Hypothalamus (tissue), 51 donors: ENCODE data around the gene CCDC85A.
A peak's percentile ranks its signal among the peaks of the same experiment; 100 is the strongest.

Experiments
- DNase-seq, 51 donors: peaks; one replicate each; lab custom pipeline; 2025; lab: John Stamatoyannopoulos, UW

CCDC85A gene

DNA sequence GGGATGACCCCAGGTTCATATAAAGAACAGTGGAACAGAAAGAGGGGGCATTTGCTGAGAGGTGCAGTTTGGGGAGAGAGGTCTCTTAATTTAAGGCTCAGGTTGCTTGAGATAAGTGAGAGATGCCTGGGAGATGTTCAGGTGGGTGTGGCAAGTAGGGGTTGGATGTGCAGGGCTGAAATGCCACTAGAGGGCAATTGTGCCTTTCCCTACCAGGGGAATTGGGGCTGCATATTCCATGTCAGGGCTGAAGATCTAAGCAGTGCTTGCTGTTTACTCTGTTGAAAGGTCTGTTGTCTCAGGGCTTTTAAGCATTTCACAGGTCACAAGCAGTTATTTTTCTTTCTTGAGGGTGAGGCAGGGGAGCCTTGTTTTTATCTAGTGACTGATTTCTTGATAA lies 7.8 kb downstream of the CCDC85A start:
- peak in 7 of 51 donors; percentile 3 to 31 (median 10) for DNase-seq

DNA sequence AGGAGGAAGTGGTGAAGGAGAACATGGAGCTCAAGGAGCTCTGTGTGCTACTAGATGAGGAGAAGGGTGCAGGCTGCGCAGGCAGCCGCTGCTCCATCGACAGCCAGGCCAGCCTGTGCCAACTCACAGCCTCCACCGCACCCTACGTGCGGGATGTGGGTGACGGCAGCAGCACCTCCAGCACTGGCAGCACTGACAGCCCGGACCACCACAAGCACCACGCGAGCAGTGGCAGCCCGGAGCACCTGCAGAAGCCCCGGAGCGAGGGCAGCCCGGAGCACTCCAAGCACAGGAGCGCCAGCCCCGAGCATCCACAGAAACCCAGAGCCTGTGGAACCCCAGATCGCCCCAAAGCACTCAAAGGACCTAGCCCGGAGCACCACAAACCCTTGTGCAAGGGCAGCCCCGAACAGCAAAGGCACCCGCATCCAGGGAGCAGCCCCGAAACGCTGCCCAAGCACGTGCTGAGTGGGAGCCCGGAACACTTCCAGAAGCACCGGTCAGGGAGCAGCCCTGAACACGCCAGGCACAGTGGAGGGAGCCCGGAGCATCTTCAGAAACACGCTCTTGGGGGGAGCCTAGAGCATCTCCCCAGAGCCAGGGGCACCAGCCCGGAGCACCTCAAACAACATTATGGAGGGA lies 9.0 kb downstream of the CCDC85A start:
- no peak for DNase-seq

DNA sequence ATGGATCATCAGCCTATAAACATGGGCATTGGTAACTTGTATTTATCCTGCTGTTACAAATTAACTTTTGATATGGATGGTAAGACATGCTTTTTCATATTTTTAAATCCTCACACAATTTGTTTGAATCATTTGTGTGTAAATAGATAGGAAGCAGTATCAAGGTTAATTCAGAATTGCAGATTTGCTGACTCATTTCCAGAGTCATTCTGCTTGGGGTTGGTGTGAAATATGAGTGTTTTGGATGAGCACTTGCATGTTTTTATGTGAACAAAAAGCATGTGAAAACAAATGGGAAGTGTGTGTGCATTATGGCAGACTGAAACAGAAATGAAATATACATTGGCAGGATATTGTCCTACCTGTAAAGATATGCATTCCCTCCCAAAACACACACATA lies 11.8 kb downstream of the CCDC85A start:
- DNase-seq = no peak

DNA sequence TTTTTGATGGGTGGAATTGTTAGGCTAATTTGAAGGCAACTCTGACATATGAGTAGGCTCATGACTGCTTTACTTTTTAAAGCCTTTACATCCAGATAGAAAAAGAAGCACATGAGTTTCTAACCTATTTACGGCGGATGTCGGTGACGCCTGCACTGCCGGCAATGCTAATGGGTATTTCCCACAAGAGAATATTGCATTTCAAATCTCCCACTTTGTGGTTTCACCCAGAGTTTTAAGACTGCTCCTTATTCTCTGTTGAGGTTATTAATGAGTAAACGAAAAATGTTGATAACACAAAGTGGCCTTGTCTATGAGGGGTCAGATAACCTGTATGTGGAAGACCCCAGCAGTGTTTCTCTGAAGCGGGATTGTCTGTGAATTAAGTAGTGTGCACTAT lies 14.0 kb downstream of the CCDC85A start:
- no peak for DNase-seq

DNA sequence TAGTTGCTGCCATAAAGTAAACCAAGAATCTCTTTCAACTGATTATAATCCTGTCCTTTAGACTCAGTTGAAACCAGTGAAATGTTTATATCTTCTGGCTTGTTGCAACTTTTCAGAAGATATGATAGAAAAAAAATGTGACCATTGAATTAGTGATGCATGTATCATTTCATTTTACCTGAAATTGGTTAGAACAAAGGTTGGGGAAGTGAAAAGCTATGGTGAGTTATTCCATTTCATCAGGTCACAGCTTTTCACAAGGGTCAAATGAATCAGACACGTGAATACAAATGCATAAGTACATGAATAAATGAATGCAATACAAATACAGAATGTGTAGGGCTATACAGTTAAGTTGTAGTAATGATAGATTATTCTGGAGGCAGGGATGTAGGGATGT lies 15.1 kb downstream of the CCDC85A start:
- no peak for DNase-seq

DNA sequence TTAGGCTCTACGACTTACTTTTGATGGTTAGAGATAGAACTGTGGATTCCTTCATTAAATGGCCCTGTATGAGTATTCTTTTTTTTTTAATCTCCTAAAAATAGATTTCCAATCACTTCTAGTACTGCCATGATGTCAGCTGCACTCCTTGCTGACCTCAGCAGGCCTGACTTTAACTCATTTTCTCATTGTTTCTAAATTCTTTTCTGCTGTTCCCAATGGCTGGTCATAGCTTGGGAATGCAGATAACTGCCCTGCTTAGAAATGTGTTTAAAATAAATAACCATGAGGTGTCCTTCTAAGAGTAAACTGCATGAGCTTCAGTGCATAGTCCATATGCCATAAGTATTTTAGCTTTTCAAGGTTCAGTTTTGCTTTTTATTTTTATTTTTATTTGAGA lies 15.7 kb downstream of the CCDC85A start:
- DNase-seq = no peak

DNA sequence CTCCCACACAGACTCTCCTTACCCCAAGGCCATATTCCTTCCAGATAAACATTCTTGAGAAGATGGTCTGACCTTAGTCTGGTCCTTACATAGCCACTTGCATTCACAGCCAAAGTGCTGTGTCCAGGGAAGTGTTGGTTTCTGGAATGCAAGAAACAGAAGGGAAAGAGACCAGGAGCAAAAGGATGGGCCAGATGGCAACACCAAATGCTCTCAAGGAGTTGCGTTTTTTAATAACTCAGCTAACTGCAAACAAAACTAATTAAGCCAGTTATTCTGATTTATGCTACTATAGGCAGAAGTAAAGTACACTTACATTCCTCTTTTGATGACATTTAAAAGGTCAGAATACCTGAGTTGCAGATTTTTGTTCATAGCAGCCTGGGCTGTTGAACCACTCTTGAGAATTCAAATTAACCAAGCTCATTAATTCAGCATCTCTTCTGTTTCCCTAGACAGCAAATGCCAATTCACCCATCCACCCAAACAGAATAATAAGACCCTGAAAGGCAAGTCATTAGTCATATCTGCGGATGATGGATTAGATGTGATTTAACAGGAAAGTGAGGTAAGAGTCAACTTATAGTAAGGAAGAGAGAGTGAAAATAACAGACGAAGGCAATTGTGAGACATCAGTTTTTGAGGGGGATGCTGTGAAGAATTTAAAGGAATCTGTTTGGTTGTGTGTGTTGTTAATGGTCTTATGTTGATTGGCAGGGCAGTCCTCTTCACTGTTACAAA lies 18.8 kb downstream of the CCDC85A start:
- no peak for DNase-seq

DNA sequence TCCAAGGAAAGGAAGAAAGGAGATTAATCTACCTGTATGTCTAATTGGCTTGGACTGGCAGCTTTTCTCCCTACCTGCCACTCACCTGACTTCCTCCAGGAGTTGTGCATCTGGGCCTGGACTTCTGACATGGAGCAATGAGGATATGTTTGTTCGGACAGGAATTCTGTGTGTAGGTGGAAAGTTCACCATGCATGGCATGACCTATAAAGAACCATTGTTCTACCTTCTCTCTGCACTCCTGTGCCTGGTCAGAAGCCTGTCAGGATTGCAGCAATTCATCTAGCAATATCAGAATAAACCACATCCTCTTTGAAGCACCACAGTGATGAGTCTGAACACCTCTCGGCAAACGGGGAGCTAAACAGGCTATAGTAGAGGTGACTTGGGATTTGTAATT lies 20.8 kb downstream of the CCDC85A start:
- DNase-seq = no peak

DNA sequence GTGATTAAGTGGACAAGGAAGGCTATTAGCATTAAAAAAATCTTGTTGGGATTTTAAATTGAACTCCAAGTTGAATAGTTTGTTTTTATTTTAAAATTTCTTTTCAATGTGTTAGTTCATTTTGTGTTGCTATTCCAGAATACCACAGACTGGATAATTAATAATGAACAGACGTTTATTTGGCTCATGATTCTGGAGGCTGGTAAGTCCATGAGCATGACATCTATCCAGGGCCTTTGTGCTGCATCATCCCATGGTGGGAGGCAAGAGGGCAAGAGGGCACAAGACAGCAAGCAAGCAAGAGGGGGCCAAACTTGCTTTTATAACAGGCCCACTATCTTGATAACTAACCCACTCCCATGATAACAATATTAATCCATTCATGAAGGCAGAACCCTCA lies 22.5 kb downstream of the CCDC85A start:
- no peak for DNase-seq

DNA sequence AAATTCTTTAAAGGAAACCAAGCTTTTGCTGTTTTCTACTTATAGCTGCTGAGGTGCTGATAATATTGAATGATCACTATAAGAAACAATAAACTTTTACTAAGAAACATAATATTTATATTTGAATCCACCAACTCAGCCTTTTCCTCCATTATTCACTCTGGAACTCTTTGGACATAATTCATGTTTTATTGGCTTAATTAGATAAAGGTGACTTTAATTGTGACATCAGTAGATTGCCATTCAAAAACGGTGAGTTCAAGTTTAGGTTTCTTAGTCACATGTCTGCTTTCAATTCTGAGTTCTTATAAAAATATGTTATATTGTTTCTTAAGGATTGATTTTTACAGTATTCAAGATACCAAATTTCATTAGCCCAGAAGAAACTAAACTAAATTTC lies 24.0 kb downstream of the CCDC85A start:
- DNase-seq = no peak

DNA sequence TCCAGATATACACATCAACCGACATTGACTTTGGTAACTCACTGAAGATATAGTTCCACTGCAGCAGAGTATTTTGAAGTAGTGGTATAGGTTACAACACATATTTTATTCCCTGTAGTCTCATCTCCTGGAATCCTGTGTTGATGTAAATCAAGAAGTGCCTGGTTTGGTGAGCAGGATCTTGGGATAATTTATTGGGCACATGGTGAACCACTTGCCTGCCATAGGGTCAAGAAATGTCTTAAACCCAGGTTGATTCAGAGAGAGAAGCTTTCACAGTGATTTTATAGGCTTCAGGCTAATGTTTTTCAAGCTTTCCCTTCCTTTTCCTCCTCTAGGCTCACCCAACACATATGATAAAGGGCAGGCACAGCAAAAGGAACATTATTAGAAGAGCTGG lies 24.6 kb downstream of the CCDC85A start:
- DNase-seq = no peak

DNA sequence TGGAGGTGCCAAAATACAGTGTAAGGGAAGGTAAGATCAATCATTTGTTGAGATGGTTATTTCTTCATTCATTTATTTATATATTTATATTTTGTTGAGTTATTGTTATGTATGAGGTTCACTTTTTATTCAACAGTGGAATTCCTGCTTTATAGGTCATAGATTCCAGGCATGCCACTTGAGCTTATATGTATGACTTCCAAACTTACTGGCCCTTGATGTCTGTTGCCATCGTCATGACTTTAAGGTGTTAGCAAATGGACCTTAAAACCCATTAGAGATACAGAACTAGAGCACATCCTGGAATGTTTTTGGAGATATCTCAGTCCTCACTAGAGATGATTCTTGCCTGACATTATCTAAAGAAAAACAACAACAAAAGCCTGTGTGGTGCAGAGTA lies 25.9 kb downstream of the CCDC85A start:
- DNase-seq = no peak

DNA sequence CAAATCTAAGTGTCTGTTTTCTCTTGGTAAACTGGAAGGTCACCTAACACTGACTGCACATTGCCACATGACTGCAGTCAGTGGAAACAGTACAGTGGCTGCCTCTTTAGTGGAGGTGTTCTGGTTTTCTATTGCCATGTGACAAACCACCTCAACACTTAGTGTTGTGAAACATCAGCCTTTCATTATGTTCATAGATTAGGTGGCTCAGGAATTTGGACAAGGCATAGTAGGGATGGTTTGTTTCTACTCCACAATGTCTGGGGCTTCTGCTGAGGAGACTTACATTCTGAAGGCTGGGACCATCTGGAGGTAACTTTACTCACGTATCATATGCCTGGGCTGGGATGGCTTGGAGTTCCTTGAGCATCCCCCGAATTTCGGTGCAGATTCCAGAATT lies 26.5 kb downstream of the CCDC85A start:
- DNase-seq = no peak

DNA sequence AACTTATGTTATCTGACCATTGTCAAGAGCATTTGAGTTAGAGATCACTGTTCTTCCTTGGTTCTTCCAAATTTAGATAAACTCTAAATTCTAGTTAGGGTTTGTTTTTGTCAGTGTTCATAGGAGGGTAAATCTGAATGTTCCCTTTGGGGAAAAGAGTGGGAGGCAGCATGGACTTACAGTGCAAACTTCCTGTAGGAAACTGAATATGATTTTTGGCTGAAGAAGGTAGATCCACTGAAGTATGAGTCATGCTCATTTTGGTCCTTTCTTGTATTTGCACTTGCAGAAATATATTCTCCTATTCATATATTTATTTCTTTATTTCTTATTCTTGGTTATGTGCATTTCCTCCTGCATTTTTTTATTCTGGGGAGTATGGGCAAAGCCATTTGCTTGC lies 27.3 kb downstream of the CCDC85A start:
- no peak for DNase-seq

DNA sequence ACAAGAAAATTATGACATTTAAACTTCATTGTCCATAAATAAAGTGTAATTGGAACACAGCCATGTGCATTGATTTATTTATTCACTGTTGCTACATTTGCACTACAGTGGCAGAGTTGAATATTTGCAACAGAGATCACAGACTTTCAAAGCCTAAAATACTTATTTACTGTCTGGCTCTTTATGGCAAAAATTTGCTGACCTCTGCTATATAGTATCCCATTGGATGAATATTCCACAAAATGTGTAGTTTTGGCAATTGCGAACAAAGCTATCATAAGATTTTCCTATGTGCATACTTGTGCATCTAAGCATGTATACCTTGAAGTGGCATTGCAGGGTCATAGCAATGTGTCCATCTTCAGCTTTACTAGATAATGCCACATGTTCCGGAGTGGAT lies 32.1 kb downstream of the CCDC85A start:
- no peak for DNase-seq

DNA sequence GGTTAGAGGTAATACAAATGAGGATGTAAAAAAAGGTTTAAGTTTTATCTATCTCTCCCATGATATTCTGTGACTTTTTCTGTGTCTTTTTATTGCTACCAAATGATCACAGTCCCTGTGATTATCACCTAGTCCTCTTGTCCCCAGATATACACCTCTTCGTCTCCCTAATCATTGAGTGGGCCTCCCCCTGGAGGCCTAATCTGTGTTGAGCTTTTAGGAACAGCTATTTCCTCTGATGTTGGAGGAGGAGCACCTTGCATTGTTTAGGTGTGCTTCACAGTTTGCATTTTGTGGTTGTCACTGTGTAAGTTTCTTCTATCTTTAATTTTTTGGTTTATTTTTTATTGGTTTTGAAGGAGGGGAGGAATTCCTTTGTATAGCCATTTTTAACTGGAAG lies 33.3 kb downstream of the CCDC85A start:
- no peak for DNase-seq

DNA sequence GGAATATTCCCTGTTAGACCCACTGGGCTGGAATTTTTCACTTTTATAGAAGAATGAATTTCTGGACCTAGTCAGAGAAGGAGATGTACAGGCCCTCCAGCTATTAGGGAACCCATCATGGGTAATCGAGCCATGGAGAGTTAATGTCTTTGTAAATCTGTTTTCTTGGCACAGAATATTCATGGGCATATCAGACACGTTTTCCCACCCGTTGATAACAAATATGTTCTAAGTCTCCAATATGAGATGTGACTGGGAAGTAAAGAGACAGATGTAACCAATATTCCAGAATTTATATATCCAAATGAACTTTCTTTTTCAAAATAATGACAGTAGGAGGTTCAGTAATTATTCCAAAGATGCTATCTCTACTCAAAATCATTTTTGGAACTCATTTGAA lies 38.7 kb downstream of the CCDC85A start:
- no peak for DNase-seq

DNA sequence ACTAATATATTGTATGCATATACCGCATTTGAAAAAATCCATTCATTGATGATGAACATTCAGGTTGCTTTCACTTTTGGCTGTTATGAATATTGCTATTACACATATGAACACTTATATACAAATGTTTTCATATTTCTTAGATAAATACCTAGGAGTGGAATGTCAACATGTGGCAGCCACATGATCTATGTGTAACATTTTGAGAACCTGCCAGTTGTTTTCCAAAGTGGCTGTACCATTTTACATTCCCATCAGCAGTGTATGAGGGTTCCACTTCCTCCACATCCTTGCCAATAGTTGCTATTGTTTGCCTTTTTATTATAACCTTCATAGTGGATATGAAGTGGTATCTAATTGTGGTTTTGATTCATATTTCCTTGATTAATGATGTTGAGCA lies 40.5 kb downstream of the CCDC85A start:
- DNase-seq = no peak

DNA sequence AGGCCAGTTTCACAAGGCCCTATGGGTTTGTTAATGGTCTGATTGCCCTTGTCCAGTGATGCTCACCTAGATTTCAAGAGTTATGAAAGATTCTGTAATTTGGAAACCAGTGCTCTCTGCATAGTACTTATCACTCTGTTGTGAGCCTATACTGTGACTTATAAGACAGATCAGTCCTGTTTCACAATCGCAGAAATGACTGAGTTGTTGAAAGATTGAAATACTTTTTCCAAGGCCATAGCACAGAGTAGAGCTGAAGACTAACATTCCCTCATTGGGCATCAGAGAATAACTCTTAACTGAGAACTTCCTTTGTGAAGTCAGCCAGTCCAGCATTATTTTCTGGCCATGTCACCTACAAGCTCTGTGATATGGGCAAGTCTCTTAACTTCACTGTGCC lies 44.0 kb downstream of the CCDC85A start:
- DNase-seq = no peak

DNA sequence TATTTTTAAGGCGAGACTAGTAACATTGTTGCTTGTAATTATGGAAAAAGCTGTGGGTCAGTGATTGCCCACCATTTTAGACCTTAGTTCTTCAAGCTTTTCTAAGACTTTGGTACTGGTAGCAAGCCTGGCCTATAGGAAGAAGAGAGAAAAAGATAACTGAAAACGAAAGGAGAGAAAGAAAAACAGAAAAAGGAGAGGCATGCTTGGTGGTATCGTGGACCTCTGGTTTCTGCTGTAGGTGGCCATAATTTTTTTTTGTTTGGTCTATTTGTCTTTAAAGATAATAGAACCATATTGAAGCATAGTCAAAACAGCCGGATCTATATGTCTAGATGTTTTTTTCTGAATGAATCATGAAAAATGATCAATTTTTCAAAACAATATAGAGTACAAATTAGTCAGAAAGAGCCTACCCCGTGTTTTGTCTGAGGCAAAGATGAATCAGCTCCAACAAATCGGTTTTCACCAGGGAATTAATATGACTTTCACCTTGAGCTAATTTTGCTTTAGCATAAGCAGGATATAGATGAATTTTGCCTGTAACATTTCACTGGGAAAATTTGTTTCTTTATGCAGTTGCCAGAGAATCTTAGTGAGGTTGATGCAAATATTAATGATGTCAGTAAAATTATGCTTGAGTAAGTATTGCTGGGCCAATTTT lies 45.7 kb downstream of the CCDC85A start:
- no peak for DNase-seq

DNA sequence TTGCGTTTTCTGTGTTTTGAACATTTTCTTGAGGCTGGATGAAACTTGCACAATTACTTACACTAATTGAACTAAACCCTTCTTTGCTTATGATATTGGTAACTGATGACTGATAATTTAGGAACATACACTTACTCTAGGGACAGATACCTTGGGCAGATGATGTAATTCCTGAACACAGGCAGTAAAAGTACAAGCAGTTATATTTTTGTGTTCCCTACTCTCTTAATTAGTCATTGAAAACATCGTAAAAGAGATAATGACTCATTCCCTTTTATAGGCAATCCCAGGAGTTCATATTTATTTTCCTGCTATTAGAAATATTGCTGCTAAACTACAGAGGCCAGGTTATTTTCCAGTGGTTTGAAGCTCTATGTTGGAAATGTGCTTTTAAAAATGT lies 46.4 kb downstream of the CCDC85A start:
- no peak for DNase-seq

DNA sequence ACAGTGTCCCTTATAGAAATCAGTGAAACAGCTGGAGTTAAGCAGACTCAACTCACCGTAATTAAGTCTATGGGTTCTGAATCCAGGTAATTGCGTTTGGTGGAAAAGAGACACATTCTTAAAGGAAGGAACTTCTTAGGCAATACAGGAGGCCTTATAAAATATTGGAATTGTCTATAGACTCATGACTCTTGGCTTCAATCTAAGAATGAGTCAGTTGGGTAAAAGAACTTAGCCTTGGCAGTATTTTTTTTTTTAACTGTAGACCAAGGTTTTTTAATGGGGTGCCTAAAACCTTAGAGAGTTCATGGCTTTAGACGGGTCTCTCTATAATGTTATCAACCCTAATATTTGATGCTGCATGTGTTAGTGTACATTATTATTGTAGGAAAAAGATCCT lies 47.6 kb downstream of the CCDC85A start:
- DNase-seq = no peak
